NCI-H524 treated with DMSO at 0.1 percent for 48 hours (cell line): Measurements from ENCODE around the gene OPTC.

Experiments
- DNase-seq: peaks from one replicate; lab custom pipeline; 2025; lab: John Stamatoyannopoulos, UW

The OPTC gene

GRCh38 chr1:203536575-203536974, 42.6 kb downstream of the OPTC start:
- DNase-seq = no peak

GRCh38 chr1:203536980-203537455, 43.1 kb downstream of the OPTC start:
- DNase-seq = no peak

GRCh38 chr1:203537806-203538464, 44.0 kb downstream of the OPTC start:
- DNase-seq = no peak

- no peak for DNase-seq
Observed at GRCh38 chr1:203538726-203539125, 44.8 kb downstream of the OPTC start.

GRCh38 chr1:203539831-203540546, 46.0 kb downstream of the OPTC start:
- no peak for DNase-seq

GRCh38 chr1:203544485-203544884, 50.5 kb downstream of the OPTC start:
- no peak for DNase-seq

- DNase-seq = no peak
Observed at GRCh38 chr1:203544978-203545816, 51.2 kb downstream of the OPTC start.

- no peak for DNase-seq
Observed at GRCh38 chr1:203546274-203546673, 52.3 kb downstream of the OPTC start.

GRCh38 chr1:203547147-203547546, 53.2 kb downstream of the OPTC start:
- peak; percentile 60 for DNase-seq

- DNase-seq = peak; percentile 61
Observed at GRCh38 chr1:203547771-203548421, 53.9 kb downstream of the OPTC start.

GRCh38 chr1:203548892-203549291, 54.9 kb downstream of the OPTC start:
- no peak for DNase-seq

GRCh38 chr1:203549309-203549708, 55.4 kb downstream of the OPTC start:
- DNase-seq = no peak

- no peak for DNase-seq
Observed at GRCh38 chr1:203550846-203551245, 56.9 kb downstream of the OPTC start.

- DNase-seq = no peak
Observed at GRCh38 chr1:203551550-203551949, 57.6 kb downstream of the OPTC start.

- DNase-seq = no peak
Observed at GRCh38 chr1:203553496-203553895, 59.5 kb downstream of the OPTC start.

- DNase-seq = no peak
Observed at GRCh38 chr1:203554071-203554470, 60.1 kb downstream of the OPTC start.

GRCh38 chr1:203555076-203555475, 61.1 kb downstream of the OPTC start:
- no peak for DNase-seq

GRCh38 chr1:203555511-203556046, 61.6 kb downstream of the OPTC start:
- no peak for DNase-seq

GRCh38 chr1:203556047-203556851, 62.3 kb downstream of the OPTC start:
- no peak for DNase-seq

- no peak for DNase-seq
Observed at GRCh38 chr1:203557390-203557789, 63.4 kb downstream of the OPTC start.
